ENCODE measurements around the gene FERMT3.

The FERMT3 gene

DNA sequence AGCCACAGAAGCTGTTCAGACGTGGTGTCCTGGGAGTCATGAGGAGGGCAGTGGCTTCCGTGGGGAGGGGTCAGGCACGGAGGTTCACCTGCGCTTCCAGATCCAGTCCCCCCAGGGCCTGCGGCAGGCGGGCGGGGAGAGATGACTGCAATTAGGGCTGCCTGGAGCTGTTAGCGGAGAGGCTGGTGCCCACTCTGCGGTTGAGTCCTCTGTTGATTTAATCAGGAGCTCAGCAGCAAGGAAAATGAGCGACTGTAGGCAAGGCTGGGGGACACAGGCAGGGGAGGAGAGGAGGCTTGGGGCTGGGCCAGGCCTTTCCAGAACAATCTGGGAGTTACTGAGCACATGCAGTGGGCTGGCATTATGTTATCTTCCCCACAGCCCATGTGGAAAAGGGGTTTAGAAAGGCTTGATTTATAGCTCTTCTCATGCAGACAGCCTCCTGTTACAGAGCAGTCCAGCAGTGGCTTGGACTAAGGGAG is 57.9 kb downstream of the FERMT3 start:
- no peak for DNase-seq (ENCODE audit: low read depth in 2 of 2)

DNA sequence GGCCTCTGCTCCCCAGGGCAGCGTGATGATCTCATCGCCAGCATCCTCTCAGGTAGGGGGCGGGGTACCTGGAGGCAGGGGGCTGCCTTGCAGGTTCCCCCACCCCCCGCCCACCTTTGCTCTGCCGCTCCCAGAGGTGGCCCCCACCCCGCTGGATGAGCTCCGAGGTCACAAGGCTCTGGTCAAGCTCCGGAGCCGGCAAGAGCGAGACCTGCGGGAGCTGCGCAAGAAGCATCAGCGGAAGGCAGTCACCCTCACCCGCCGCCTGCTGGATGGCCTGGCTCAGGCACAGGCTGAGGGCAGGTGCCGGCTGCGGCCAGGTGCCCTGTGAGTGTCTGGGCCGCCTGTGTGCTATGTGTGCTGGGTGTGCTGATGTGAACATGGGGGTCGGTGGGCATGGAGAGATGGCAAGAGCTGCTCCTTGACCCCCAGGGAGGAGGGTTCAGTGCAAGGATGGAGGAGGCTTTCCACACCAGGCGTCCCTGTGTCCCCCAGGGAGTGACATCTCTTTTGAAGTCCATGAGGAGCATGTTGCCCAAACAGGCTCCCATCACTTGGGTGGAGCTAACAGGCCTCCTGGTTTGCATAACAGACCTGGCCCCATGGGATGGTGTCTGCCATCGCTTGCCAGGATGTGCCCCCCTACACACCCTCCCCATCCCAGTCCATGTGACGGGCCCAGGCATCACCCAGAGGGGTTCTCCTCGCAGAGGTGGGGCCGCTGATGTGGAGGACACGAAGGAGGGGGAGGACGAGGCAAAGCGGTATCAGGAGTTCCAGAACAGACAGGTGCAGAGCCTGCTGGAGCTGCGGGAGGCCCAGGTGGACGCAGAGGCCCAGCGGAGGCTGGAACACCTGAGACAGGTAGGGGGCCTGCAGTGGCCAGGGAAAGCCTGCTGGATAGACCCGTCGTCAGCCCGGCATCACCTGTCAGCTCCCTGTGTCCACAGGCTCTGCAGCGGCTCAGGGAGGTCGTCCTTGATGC is 58.9 kb downstream of the FERMT3 start:
- no peak for DNase-seq (ENCODE audit: low read depth in 2 of 2)

DNA sequence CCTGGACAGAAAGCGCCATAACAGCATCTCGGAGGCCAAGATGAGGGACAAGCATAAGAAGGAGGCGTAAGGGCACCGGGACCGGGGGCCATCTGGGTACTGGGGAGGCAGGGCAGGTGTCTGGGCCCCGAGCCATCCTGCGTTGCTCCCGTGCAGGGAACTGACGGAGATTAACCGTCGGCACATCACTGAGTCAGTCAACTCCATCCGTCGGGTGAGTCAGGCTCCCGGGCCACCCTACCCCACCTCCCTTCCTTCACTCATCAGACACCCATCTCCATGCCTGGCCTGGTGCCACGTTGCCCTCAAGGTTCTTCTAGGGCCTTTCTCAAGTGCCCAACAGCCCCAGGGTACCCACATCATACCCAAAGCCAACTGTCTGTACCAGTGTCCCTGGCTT is 59.8 kb downstream of the FERMT3 start:
- DNase-seq (ENCODE audit: low read depth in 2 of 2), result no peak

- no peak for DNase-seq (ENCODE audit: low read depth in 2 of 2)
Measured at GRCh38 chr11:64267207-64267945, 60.9 kb downstream of the FERMT3 start.

DNA sequence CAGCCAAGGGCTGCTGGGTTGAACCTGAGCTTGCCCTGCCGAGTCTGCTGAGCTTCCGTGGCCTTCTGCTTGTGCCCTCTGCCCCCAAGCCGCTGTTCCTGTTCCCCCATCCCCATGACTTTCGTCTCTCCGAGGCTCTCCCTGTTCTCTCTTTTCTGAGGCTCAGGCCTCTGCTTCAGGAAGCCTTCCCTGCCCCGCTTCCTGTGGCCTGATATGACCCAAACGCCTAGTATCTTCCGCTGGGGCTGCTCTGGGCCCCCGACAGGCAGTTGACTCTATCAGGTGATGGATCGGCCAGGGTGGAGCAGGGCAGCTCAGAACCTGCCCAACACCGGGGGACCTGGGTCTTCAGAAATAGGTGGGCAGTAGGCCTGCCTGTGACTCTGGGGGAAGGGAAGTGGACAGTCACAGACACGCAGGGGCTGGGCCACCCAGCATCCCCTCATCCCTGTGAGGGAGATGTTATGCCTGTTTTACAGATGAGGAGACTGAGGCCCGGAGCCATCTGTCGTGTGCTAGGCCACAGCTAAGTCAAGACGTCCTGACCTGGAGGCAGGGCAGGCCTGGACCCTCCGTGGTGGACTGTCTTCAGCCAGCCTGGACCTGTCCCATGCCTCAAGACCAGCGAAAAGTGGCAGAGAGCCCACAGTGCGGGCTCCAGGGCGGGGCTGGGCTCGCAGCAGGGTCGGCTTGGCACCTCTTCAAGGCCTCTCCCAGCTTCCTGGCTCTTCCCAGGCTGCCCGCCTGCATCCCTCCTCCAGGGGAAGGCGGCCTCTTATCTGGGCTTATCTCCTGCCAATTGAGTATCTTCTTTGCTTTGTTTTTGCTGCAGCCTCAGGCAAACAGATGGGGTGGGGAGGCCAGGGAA is 61.7 kb downstream of the FERMT3 start:
- DNase-seq (ENCODE audit: low read depth in 2 of 2), result no peak

DNA sequence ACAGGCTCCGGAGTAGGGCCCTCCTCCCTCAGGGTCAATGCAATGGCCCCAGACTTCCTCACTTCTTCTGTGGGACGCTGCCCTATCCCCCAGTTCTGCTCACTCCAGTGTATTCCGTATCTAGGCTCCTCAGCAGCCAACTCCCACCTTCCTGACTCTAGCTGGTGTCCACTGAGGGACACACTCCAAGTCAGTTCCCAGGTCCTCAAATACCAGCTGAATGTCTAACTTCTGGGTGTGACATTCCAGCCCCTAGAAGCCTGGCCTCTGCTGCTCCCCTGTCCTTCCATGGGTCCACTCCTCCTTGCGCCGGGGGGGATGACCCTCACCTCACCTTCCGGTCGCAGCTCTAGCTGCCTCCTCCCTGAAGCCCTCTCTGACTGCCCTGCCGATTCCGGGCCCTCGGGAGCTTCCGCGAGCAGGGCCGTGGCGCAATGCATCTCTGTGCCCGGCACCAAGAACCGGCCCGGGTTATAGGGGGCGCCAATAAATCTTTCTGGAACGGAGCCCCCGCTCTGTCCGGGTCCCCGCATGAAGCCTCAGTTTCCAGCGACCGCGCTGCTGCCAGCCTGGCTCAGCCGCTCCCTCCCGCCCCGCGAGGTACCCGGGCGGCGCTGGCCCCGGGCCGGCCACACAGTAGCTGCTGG is 62.5 kb downstream of the FERMT3 start:
- DNase-seq (ENCODE audit: low read depth in 2 of 2), result peak in 1 of 2 donors; percentile 50

DNA sequence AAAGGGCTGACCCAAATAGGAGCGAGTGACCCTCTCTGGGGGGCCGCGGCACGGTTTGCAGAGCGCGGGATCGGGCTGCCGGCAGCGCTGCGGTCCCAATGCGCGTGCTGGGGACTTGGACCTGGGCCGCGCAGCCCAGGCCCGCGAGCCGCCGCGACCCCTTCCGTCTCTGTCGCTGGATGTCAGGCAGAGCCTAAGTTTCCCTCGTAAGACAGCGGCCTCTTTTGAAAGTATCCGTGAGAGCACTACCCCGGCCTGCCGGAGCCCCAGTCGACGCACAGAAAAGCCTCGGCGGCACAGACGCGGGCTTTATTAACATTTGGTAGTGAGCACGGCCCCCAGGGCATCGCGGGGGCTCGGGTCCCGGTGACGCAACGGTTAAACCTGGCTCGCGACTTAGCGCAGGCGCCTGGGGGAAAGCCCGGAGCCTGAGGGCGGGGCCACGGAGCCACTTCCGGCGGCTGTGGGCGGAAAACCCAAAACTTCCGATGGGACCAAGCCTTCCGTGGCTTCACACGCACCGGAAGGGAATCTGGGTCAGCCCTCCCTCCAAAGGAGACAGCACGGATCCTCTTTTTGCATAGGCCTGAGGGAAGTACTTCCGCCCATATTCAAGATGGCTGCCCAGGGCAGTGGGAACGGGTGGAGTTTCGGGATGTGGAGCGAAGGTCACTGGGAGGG is 63.2 kb downstream of the FERMT3 start:
- peak; percentile 95 to 97 for DNase-seq (ENCODE audit: low read depth in 2 of 2)

Data from activated CD4-positive, alpha-beta T cell treated with anti-CD3 and anti-CD28 coated beads for 24 hours (primary cell).